ENCODE results near the gene RADX. TPM values are rescaled to one million over a fixed set of nuclear protein-coding genes. Genes with fewer than 3 reads are reported as not detected.
A peak's percentile ranks its signal among the peaks of the same experiment; 100 is the strongest.

RADX gene
- total RNA-seq, 1 experiment from 2014 or later = 0.20 TPM

DNA sequence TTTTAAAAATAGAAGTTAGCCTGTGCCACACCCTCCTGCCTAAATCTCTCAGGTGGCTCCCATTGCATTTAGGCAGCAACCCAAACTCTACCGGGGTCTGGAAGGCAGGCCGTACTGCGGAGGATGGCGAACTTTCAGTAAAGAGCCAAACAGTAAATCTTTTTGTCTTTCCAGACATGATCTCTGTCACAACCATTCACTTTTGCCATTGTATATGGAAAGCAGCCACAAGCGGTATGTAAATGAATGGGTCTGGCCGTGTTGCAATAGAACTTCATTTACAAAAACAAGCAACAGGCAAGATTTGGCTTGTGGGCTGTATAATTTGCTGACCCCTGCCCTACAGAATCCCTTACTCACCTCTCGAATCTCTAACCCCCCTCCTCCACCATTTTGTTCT, 3.3 kb downstream of the RADX start:
- H3K4me1 ChIP-seq (replicated peaks; ENCODE audit: insufficient read depth) = peaks cover 3% of the 10 kb centered on the region; the same call in 1 of the 2 replicates
- no peaks in the 10 kb centered on the region for H4K20me1 ChIP-seq (ENCODE audit: insufficient read depth)
- ChIA-PET CTCF (no interaction called here), POLR2A (ENCODE audit: unreplicated experiment) (no interaction called here)
- no peaks in the 10 kb centered on the region for H3K27me3 ChIP-seq (ENCODE audit: insufficient read depth, low read depth)
- H3K4me2 ChIP-seq = no peak overlapping the region
- H3K9me2 ChIP-seq (ENCODE audit: insufficient read depth) = no peaks in the 10 kb centered on the region
- intact Hi-C loops (cut with micrococcal nuclease; ENCODE audit: unreplicated experiment) = no loop called here
- no peaks in the 10 kb centered on the region for H3K36me3 ChIP-seq (ENCODE audit: low read depth)
- no peak overlapping the region for H3K27ac ChIP-seq
- H3K4me3 ChIP-seq = no peak overlapping the region
- no peak overlapping the region for H2AFZ ChIP-seq
- no peak for DNase-seq
- no TSS peak for BruUV-seq (replicated peaks)
- H3F3A ChIP-seq (ENCODE audit: insufficient read depth, low read depth) = no peaks in the 10 kb centered on the region; the same call in 1 of the 2 replicates
- H3K79me2 ChIP-seq (ENCODE audit: low read depth) = no peaks in the 10 kb centered on the region
- H3K9me3 ChIP-seq (ENCODE audit: insufficient read depth, low read depth) = no peaks in the 10 kb centered on the region
- no peak for TF ChIP-seq EZH2 (IDR thresholded peaks at IDR 0.05; ENCODE audit: low read depth)
- TF ChIP-seq, protein P1, sequence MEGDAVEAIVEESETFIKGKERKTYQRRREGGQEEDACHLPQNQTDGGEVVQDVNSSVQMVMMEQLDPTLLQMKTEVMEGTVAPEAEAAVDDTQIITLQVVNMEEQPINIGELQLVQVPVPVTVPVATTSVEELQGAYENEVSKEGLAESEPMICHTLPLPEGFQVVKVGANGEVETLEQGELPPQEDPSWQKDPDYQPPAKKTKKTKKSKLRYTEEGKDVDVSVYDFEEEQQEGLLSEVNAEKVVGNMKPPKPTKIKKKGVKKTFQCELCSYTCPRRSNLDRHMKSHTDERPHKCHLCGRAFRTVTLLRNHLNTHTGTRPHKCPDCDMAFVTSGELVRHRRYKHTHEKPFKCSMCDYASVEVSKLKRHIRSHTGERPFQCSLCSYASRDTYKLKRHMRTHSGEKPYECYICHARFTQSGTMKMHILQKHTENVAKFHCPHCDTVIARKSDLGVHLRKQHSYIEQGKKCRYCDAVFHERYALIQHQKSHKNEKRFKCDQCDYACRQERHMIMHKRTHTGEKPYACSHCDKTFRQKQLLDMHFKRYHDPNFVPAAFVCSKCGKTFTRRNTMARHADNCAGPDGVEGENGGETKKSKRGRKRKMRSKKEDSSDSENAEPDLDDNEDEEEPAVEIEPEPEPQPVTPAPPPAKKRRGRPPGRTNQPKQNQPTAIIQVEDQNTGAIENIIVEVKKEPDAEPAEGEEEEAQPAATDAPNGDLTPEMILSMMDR (conservative IDR thresholded peaks at IDR 0.05) = no peak

GRCh38 chrX:106619797-106620196, 8.0 kb downstream of the RADX start:
- H3K79me2 ChIP-seq (ENCODE audit: low read depth) = no peaks in the 10 kb centered on the region
- no peak for DNase-seq
- POLR2A ChIA-PET (ENCODE audit: unreplicated experiment) = no interaction called here

DNA sequence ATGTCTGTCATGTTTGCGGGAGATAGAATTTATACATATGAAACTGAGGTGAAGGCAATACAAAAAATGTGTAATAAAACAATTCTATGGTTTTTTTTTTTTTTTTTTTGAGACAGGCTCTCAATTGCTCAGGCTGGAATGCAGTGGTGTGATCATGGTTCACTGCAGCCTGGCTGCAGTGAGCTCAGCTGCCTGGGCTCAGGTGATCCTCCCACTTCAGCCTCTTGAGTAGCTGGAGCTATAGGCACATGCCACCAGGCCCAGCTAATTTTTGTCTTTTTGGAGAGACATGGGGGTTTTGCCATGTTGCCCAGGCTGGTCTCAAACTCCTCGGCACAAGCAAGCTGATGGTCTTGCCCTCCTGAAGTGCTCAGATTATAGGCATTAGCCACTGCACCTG, 10.1 kb downstream of the RADX start:
- BruUV-seq (replicated peaks) = no TSS peak
- Histone ChIP-seq H3K4me1 (replicated peaks; ENCODE audit: insufficient read depth) (no peaks in the 10 kb centered on the region), H3K27ac (no peak overlapping the region), H3K36me3 (ENCODE audit: low read depth) (no peaks in the 10 kb centered on the region), H3K9me2 (ENCODE audit: insufficient read depth) (no peaks in the 10 kb centered on the region), H3F3A (ENCODE audit: insufficient read depth, low read depth) (no peaks in the 10 kb centered on the region), H4K20me1 (ENCODE audit: insufficient read depth) (no peaks in the 10 kb centered on the region), H3K79me2 (ENCODE audit: low read depth) (no peaks in the 10 kb centered on the region), H3K9me3 (ENCODE audit: insufficient read depth, low read depth) (no peaks in the 10 kb centered on the region), H3K27me3 (ENCODE audit: insufficient read depth, low read depth) (no peaks in the 10 kb centered on the region), H3K4me3 (no peak overlapping the region), H2AFZ (no peak overlapping the region), H3K4me2 (no peak overlapping the region)
- TF ChIP-seq, protein P1 (conservative IDR thresholded peaks at IDR 0.05) = no peak
- no peak for TF ChIP-seq EZH2 (IDR thresholded peaks at IDR 0.05; ENCODE audit: low read depth)
- DNase-seq = no peak
- intact Hi-C loops (cut with micrococcal nuclease; ENCODE audit: unreplicated experiment) = no loop called here
- ChIA-PET CTCF (no interaction called here), POLR2A (ENCODE audit: unreplicated experiment) (no interaction called here)

More at GRCh38 chrX:106619797-106620196, 8.0 kb downstream of the RADX start:
- Histone ChIP-seq H3K4me1 (replicated peaks; ENCODE audit: insufficient read depth) (no peaks in the 10 kb centered on the region), H4K20me1 (ENCODE audit: insufficient read depth) (no peaks in the 10 kb centered on the region), H3K36me3 (ENCODE audit: low read depth) (no peaks in the 10 kb centered on the region), H3K9me2 (ENCODE audit: insufficient read depth) (no peaks in the 10 kb centered on the region), H3K27ac (no peak overlapping the region), H3K9me3 (ENCODE audit: insufficient read depth, low read depth) (no peaks in the 10 kb centered on the region), H3K4me2 (no peak overlapping the region), H3K4me3 (no peak overlapping the region), H3F3A (ENCODE audit: insufficient read depth, low read depth) (no peaks in the 10 kb centered on the region), H3K27me3 (ENCODE audit: insufficient read depth, low read depth) (no peaks in the 10 kb centered on the region), H2AFZ (no peak overlapping the region)
- TF ChIP-seq, protein P1 (conservative IDR thresholded peaks at IDR 0.05) = peak; percentile 52
- TF ChIP-seq EZH2 (IDR thresholded peaks at IDR 0.05; ENCODE audit: low read depth) = no peak
- no TSS peak for BruUV-seq (replicated peaks)
- intact Hi-C loops (cut with micrococcal nuclease; ENCODE audit: unreplicated experiment) = no loop called here
- CTCF ChIA-PET = no interaction called here

All from PC-9 (cell line).